Measurements from ENCODE around the gene TMPRSS12. TPM values are rescaled to one million over a fixed set of nuclear protein-coding genes. Genes with fewer than 3 reads are reported as not detected.
"Not testable (repeated sequence)": the region's sequence is repeated elsewhere in the genome, so short reads cannot be mapped to it uniquely, and the experiment has no call there.

The TMPRSS12 gene
- total RNA-seq, 1 donor from 2014 or later = not detected

DNA sequence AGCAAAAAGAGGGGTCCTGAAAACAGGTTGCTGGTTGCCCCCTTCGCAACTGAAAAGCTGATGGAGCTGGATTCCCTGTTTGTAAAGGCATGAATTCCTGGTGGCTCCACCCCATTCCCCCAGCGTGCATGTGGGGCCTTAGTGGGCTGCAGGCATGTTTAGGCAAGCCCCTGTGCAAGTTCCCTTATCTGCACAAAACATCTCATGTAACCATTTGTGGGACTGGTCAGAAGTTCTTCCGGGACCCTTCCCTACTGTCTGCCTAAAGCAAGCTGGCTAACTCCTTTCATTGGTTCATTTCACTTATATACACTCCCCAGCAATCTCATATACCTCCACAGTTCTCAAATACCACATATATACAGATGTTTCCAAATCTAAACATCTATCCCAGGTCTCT lies 85.7 kb downstream of the TMPRSS12 start:
- TF ChIP-seq, protein P1, sequence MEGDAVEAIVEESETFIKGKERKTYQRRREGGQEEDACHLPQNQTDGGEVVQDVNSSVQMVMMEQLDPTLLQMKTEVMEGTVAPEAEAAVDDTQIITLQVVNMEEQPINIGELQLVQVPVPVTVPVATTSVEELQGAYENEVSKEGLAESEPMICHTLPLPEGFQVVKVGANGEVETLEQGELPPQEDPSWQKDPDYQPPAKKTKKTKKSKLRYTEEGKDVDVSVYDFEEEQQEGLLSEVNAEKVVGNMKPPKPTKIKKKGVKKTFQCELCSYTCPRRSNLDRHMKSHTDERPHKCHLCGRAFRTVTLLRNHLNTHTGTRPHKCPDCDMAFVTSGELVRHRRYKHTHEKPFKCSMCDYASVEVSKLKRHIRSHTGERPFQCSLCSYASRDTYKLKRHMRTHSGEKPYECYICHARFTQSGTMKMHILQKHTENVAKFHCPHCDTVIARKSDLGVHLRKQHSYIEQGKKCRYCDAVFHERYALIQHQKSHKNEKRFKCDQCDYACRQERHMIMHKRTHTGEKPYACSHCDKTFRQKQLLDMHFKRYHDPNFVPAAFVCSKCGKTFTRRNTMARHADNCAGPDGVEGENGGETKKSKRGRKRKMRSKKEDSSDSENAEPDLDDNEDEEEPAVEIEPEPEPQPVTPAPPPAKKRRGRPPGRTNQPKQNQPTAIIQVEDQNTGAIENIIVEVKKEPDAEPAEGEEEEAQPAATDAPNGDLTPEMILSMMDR (IDR thresholded peaks at IDR 0.05) = no peak
- intact Hi-C loops (cut with DNase I) = no loop called here
- no peak for ATAC-seq
- DNase-seq = no peak
- Histone ChIP-seq H3K27ac (peak overlapping the region; percentile 88), H3K9me3 (no peaks in the 10 kb centered on the region), H3K36me3 (peaks cover 32% of the 10 kb centered on the region), H3K27me3 (no peaks in the 10 kb centered on the region), H3K4me1 (peaks cover 35% of the 10 kb centered on the region), H3K4me3 (peak overlapping the region; percentile 69)

DNA sequence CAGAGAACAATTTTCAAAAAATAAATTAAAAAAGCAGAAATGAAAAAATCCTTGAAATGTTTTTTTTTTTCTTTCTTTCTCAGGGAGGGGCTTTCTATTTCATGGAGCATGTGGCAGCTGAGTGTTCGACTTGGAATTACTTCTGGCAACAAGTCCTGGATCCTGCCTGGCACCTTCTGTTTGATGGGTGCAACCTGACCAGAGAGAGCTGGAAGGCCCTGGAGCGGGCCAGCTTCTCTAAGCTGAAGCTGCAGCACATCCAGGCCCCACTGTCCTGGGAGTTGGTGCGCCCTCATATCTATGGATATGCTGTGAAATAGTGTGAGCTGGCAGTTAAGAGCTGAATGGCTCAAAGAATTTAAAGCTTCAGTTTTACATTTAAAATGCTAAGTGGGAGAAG lies 87.1 kb downstream of the TMPRSS12 start:
- TF ChIP-seq, protein P1 (IDR thresholded peaks at IDR 0.05) = no peak
- H3K27me3 ChIP-seq = no peaks in the 10 kb centered on the region
- peaks cover 32% of the 10 kb centered on the region for H3K36me3 ChIP-seq
- intact Hi-C loops (cut with DNase I) = no loop called here
- H3K4me3 ChIP-seq = peak overlapping the region; percentile 69
- no peaks in the 10 kb centered on the region for H3K9me3 ChIP-seq
- no peak for ATAC-seq
- no peak for DNase-seq
- H3K27ac ChIP-seq = no peak overlapping the region
- H3K4me1 ChIP-seq = peaks cover 45% of the 10 kb centered on the region

DNA sequence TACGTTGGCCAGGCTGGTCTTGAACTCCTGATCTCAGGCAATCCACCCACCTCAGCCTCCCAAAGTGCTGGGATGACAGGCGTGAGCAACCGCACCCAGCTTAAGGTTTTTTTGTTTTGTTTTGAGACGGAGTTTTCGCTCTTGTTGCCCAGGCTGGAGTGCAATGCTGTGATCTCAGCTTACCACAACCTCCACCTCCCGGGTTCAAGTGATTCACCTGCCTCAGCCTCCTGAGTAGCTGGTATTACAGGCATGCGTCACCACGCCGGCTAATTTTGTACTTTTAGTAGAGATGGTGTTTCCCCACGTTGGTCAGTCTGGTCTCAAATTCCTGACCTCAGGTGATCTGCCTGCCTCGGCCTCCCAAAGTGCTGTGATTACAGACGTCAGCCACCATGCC lies 87.8 kb downstream of the TMPRSS12 start:
- peaks cover 32% of the 10 kb centered on the region for H3K36me3 ChIP-seq
- peaks cover 50% of the 10 kb centered on the region for H3K4me1 ChIP-seq
- intact Hi-C loops (cut with DNase I); ATAC-seq; H3K27me3 ChIP-seq; H3K4me3 ChIP-seq; H3K27ac ChIP-seq; H3K9me3 ChIP-seq; DNase-seq: not testable (repeated sequence)

DNA sequence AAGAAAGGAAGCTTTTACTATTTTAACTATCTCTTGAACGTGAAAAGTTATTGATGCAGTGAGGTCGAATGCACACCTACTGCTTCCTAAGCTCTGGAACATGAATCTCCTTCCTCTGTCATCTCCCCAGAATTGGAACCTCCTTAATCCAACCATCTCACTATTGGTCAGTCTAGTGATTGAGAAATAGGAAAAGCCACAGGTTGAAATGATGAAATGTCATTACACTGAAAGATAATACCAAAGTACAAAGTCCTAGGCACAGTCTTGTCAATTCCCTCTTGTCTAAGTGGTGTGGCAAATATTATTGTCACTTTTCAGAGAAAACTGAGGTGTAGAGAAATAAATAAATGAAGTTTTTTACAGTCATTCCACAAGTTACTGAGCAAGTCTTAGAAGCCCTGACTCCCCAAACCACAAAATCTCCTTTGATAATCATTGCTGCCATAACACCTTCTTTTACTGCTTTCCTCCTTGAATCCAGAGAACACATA lies 90.1 kb downstream of the TMPRSS12 start:
- Histone ChIP-seq H3K27ac (no peak overlapping the region), H3K9me3 (no peaks in the 10 kb centered on the region), H3K4me1 (peaks cover 57% of the 10 kb centered on the region), H3K27me3 (no peaks in the 10 kb centered on the region), H3K36me3 (peaks cover 32% of the 10 kb centered on the region), H3K4me3 (no peak overlapping the region)
- intact Hi-C loops (cut with DNase I) = no loop called here
- no peak for ATAC-seq
- DNase-seq = no peak
- TF ChIP-seq, protein P1 (IDR thresholded peaks at IDR 0.05) = no peak

DNA sequence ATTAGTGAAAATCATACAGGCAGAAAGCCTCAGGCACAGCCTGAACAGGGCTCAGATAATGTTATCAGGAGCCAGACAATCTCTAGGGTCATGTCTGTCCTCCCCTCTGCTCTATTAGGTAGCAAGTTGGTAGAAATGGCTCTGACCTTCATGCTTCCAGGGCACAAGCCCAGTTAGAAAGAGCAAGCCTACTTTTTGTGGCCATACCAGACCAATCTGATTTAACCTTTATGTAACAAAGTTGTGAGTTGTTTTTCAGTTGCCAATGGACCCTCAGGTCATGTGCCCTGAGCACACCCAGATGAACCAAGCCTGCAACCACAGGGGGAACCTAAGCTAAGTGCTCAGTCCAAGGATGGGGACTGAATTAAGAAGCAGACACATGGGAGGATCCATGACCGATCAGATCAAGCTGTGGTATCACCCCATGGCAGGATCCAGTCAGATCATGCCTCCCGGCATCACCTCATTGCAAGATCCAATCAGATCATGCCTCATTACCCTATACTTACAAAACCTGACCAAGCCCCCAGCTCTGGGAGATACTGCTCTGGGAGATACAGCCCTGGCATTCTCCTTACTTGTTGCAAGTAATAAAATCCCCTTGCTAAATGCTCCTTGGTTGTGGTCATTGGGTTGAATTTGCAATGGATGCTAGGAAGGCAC lies 90.9 kb downstream of the TMPRSS12 start:
- intact Hi-C loops (cut with DNase I) = no loop called here

DNA sequence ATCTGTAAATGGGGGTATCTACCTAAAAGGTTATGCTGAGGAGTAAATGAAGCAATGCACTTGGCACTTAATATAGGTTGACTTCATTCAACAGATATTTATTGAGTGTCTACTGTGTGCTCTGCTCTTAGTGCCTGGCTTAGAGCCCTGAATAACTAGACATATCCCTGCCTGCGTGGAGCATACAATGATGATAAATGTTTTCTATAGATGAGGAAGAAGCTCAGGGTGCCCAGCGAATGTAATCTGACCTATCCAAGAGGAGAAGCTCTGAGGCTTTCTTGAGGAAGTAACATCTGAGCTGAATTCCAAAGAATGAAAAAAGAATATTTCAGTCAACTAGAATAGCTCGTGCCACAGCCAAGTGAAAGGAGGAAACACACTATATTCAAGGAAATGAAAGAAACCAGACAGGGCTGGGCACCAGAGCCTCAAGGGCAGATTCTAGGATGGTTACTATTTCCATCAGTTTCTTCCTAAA lies 91.7 kb downstream of the TMPRSS12 start:
- intact Hi-C loops (cut with DNase I) = no loop called here
- Histone ChIP-seq H3K27ac (peak overlapping the region; percentile 76), H3K27me3 (no peaks in the 10 kb centered on the region), H3K4me3 (peak overlapping the region; percentile 20), H3K36me3 (peaks cover 29% of the 10 kb centered on the region), H3K4me1 (peaks cover 49% of the 10 kb centered on the region), H3K9me3 (no peaks in the 10 kb centered on the region)
- ATAC-seq (peak; percentile 56), DNase-seq (no peak)
- TF ChIP-seq, protein P1 (IDR thresholded peaks at IDR 0.05) = no peak

More for the DNA sequence above, 90.9 kb downstream of the TMPRSS12 start:
- no peaks in the 10 kb centered on the region for H3K27me3 ChIP-seq
- H3K4me1 ChIP-seq = peaks cover 49% of the 10 kb centered on the region
- peaks cover 32% of the 10 kb centered on the region for H3K36me3 ChIP-seq
- peak overlapping the region; percentile 76 for H3K27ac ChIP-seq
- no peaks in the 10 kb centered on the region for H3K9me3 ChIP-seq
- TF ChIP-seq, protein P1 (IDR thresholded peaks at IDR 0.05) = no peak
- no peak overlapping the region for H3K4me3 ChIP-seq
- DNase-seq (no peak), ATAC-seq (no peak)

Data from upper lobe of right lung (tissue), 1 donor.